ENCODE data around the gene MBNL1.
"Not testable (repeated sequence)": the region's sequence is repeated elsewhere in the genome, so short reads cannot be mapped to it uniquely, and the experiment has no call there.

The MBNL1 gene

GRCh38 chr3:152404976-152405375, 136.2 kb downstream of the MBNL1 start:
- no peak for DNase-seq (ENCODE audit: low spot score)

- no peak for DNase-seq (ENCODE audit: low spot score)
These were observed 137.4 kb downstream of the MBNL1 start for GRCh38 chr3:152405915-152406802.

- no peak for DNase-seq (ENCODE audit: low spot score)
These were observed 144.5 kb downstream of the MBNL1 start for GRCh38 chr3:152413240-152413639.

GRCh38 chr3:152416808-152417580, 148.3 kb downstream of the MBNL1 start:
- DNase-seq (ENCODE audit: low spot score), result no peak

GRCh38 chr3:152419748-152420147, 151.0 kb downstream of the MBNL1 start:
- DNase-seq (ENCODE audit: low spot score), result no peak

GRCh38 chr3:152421162-152421561, 152.4 kb downstream of the MBNL1 start:
- DNase-seq (ENCODE audit: low spot score), result no peak

- no peak for DNase-seq (ENCODE audit: low spot score)
These were observed 157.7 kb downstream of the MBNL1 start for GRCh38 chr3:152426393-152426792.

GRCh38 chr3:152428577-152428976, 159.8 kb downstream of the MBNL1 start:
- no peak for DNase-seq (ENCODE audit: low spot score)

- DNase-seq (ENCODE audit: low spot score), result no peak
These were observed 161.7 kb downstream of the MBNL1 start for GRCh38 chr3:152430223-152431002.

GRCh38 chr3:152434142-152434541, 165.4 kb downstream of the MBNL1 start:
- DNase-seq (ENCODE audit: low spot score), result no peak

GRCh38 chr3:152435210-152435609, 166.5 kb downstream of the MBNL1 start:
- DNase-seq (ENCODE audit: low spot score), result not testable (repeated sequence)

- no peak for DNase-seq (ENCODE audit: low spot score)
These were observed 168.2 kb downstream of the MBNL1 start for GRCh38 chr3:152436707-152437590.

GRCh38 chr3:152438181-152438580, 169.5 kb downstream of the MBNL1 start:
- no peak for DNase-seq (ENCODE audit: low spot score)

- DNase-seq (ENCODE audit: low spot score), result no peak
These were observed 170.0 kb downstream of the MBNL1 start for GRCh38 chr3:152438706-152439105.

- DNase-seq (ENCODE audit: low spot score), result not testable (repeated sequence)
These were observed 171.5 kb downstream of the MBNL1 start for GRCh38 chr3:152440243-152440642.

- no peak for DNase-seq (ENCODE audit: low spot score)
These were observed 174.7 kb downstream of the MBNL1 start for GRCh38 chr3:152443212-152444023.

GRCh38 chr3:152444029-152444641, 175.4 kb downstream of the MBNL1 start:
- DNase-seq (ENCODE audit: low spot score), result peak; percentile 52

- DNase-seq (ENCODE audit: low spot score), result no peak
These were observed 176.5 kb downstream of the MBNL1 start for GRCh38 chr3:152445212-152445611.

- DNase-seq (ENCODE audit: low spot score), result no peak
These were observed 177.8 kb downstream of the MBNL1 start for GRCh38 chr3:152446495-152446894.

- DNase-seq (ENCODE audit: low spot score), result no peak
These were observed 178.8 kb downstream of the MBNL1 start for GRCh38 chr3:152447511-152447910.
